NCI-H748 treated with DMSO at 0.1 percent for 48 hours (cell line): ENCODE measurements around the gene CABP2.
"Not testable (repeated sequence)": the region's sequence is repeated elsewhere in the genome, so short reads cannot be mapped to it uniquely, and the experiment has no call there.

Source experiments
- DNase-seq: peaks from one replicate; lab custom pipeline; 2025; lab: John Stamatoyannopoulos, UW

CABP2 gene

GRCh38 chr11:67522844-67523555, at the start of gene CABP2:
Gene CABP2, minus strand, starts transcription at chr11:67523446. Its CDS starts 120 bp downstream, at chr11:67523326.
- DNase-seq, result no peak

GRCh38 chr11:67572747-67573419, 49.6 kb upstream of the CABP2 start:
- DNase-seq, result no peak

- DNase-seq, result no peak
These were observed 49.1 kb upstream of the CABP2 start for GRCh38 chr11:67572305-67572704.

- no peak for DNase-seq
These were observed 48.2 kb upstream of the CABP2 start for GRCh38 chr11:67571443-67571842.

DNA sequence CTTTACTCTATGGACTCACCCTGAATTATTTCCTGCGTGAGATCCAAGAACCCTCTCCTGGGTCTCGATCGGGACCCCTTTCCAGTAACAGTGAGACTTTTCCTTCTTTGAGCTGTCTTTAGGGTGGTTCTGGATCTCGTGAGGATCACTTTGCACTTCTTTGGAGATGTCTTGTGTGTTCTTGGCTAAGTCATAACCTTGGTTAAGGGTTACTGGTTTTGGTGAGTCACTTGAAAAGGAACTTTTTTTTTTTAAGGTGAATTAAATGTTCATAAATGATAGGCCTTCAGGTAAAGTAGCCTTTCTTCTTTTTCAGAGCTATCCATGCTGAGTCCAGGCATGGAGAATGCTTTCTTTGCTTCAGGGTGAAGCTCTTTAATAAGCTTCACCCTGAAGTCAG, 41.0 kb upstream of the CABP2 start:
- DNase-seq, result no peak

GRCh38 chr11:67563705-67564114, 40.5 kb upstream of the CABP2 start:
- not testable (repeated sequence) for DNase-seq

- DNase-seq, result no peak
These were observed 39.9 kb upstream of the CABP2 start for GRCh38 chr11:67562963-67563704.

DNA sequence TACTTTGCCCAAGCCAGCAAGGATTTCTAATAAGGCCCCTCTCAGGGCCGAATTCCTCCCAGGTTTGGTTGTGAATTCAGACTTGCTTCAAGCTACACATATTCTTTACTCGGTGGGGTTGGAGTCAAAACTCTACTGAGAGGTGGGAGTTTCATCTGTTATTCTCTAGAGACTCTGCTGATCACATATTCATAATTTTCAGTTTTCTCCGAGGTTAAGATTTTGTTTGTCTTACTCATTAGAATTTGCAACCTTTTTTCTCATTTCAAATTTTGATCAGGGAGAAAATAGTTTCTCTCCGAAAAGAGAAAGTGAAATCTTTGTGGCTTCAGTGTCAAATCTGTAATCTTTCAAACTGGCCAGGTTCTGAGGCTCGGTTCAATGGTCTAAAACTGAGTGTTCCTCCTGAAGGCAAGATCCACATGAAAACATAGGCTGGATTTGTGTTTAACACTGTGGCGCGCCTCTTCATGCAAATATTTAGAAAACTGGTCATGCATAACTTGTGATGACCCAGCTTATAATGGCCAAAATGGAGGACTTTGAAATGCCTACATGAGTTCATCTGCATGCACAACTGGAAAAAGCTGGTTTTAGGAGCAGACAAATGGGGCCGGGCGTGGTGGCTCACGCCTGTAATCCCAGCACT, 38.8 kb upstream of the CABP2 start:
- no peak for DNase-seq

DNA sequence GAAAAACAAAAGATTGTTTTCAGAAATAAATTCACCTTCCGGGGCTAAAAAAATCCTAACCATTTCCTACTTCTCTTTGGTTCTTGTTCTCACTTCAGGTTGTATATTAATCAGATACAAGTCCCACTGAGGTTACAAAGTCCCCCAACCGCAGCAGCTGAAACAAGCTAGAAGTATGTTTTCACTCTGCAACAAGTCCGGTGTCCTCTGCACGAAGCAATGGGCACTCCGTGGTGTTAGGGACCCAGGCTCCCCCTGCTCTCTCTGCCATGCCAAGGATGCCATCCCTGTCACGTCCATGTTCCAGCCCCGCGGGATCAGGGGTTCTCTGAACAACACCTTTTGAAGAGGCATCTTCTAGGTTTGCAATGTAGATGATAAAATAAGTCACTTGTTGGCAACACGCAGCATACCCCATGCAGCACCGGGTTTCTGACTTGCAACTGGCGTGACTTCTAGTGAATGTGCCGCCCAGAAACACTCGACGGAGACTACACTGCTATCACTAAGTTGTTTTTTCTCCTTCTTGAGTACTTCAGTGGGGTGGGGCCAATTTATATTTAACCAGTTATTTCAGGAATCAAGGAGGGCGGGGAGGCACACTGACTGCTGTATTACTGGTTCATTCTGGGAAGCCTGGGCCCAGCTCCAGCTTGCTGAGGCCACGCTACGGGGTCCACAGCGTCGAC, 35.0 kb upstream of the CABP2 start:
- no peak for DNase-seq

- no peak for DNase-seq
These were observed 33.0 kb upstream of the CABP2 start for GRCh38 chr11:67556244-67556643.

DNA sequence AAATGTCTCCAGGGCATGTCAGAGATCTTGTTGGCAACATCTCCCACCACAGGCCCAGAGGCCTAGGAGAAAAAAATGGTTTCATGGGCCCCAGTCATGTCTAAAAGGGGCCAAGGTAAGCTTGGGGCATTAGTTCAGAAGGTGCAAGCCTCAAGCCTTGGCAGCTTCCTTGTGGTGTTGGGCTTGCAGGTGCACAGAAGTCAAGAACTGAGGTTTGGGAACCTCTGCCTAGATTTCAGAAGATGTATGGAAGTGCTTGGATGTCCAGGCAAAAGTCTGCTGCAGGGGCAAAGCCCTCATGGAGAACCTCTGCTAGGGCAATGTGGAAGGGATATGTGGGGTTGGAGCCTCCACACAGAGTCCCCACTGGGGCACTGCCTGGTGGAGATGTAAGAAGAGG, 28.5 kb upstream of the CABP2 start:
- not testable (repeated sequence) for DNase-seq

DNA sequence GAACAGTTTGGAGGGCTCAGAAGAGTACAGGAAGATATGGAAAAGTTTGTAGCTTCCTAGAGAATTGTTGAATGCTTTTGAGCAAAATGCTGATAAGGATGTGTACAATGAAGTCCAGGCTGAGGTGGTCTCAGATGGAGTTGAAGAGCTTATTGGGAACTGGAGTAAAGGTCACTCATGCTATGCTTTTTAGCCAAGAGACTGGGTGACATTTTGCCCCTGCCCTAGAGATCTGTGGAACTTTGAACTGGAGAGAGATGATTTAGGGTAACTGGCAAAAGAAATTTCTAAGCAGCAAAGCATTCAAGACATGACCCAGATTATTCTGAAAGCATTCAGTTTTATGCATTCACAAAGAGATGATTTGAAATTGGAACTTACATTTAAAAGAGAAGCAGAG, 27.9 kb upstream of the CABP2 start:
- DNase-seq, result no peak

- no peak for DNase-seq
These were observed 25.4 kb upstream of the CABP2 start for GRCh38 chr11:67548555-67549110.

- DNase-seq, result not testable (repeated sequence)
These were observed 24.9 kb upstream of the CABP2 start for GRCh38 chr11:67548112-67548511.

GRCh38 chr11:67545280-67545679, 22.0 kb upstream of the CABP2 start:
- no peak for DNase-seq

DNA sequence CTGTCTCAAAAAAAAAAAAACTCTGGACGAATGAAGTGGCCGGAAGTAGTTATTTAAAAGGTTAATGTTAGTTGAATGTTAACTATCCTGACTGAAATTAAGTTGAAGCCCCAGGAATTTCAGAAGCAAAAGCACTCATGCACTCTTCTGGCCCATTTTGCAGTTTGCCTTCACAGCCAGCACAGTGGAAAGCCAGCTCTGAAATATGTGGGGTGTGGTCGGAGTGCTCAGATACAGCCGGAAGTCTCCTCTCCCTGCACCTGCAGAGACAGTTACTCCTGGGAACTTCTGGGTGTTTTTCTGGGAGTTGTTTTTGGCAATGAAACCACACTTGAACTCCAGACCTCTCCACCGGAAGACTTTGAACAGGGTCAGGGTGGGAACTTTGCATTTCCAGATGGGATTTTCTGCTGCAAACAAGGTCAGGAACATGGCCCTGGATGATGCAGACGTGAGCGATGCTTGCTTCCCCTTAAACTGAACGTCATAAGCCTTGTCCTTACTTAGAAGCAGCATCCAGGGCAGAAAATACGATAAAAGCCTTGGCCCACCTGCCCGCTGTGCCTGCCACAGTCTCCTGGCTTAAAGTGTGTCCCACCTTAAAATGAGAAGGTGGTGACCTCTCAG, 21.5 kb upstream of the CABP2 start:
- DNase-seq, result no peak

- DNase-seq, result no peak
These were observed 20.3 kb upstream of the CABP2 start for GRCh38 chr11:67543585-67543984.

DNA sequence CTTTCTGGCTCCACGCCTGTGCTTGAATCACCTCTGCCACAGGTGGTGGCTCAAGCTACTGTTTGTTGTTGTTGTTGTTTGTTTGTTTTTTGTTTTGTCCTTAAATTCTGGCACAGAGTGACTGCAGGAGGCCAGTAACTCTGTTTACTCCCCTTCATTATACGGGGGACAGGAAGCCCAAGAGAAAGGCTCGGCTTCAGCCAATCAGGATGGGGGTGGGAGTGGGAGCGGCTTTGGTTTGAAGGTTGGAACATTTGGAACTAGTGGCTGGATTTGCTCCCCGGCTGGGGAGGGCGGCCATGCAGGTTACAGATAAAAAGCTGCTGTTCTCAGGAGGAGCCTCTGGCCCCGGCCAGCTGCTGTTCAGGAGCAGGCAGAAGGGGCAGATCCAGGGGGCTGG, 19.7 kb upstream of the CABP2 start:
- DNase-seq, result no peak

DNA sequence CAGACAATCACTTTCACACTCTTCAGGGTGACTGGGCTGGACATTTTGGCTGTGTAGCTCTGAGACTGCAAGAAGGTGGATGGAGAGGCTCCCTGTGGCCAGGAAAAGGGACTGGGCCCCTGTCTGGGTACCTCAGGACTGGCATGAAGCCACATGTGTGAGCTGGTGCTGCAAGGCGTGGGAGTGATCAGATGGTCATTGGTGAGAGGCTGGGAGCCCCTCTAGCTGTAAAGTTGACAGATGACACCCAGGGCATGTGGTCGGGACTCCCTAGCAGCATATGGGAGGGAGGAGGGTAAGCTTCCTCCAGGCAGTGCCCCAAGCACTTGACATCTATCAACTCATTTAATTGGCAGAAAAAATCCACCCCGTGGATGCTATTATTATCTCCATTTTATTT, 18.9 kb upstream of the CABP2 start:
- no peak for DNase-seq

GRCh38 chr11:67541198-67541597, 18.0 kb upstream of the CABP2 start:
- DNase-seq, result no peak

GRCh38 chr11:67539550-67539949, 16.3 kb upstream of the CABP2 start:
- no peak for DNase-seq
